HepG2 (cell line): ENCODE results near the gene TPM3. TPM values are rescaled to one million over a fixed set of nuclear protein-coding genes. Genes with fewer than 3 reads are reported as not detected.

ENCODE experiments used
- ATAC-seq: fragments of 200-7000 bp; cut with Tn5 transposase; 3 replicates; pipeline ENCODE4 v1.9.1; 2020; ENCODE audit warnings: mild to moderate bottlenecking, moderate library complexity
- BruUV-seq: library from RNA; stranded (reverse); fragments of 400-500 nt; replicated peaks from 2 replicates; lab custom pipeline; 2021; lab: Mats Ljungman, UMichigan
- CTCF ChIA-PET: fragments of 300-600 bp; formaldehyde crosslinking; extraction: SDS; loops from one replicate; lab custom pipeline; 2021; ENCODE audit warnings: low total read pairs, inconsistent platforms, low intra/inter-chr PET ratio; lab: Yijun Ruan, JAX
- POLR2A ChIA-PET: fragments of 350-600 bp; sonication (Branson Sonifier 250); formaldehyde crosslinking; loops from one replicate; lab custom pipeline; 2020; ENCODE audit warnings: antibody characterized with exemption, inconsistent platforms; lab: Yijun Ruan, JAX
- DNase-seq: peaks from one replicate; pipeline ENCODE4 v3.0.0-alpha.2; 2015; ENCODE audit warnings: low spot score
- FAIRE-seq: peaks from 3 replicates; lab custom pipeline; 2011; peaks lifted over from hg19 to GRCh38; lab: Jason Lieb, UNC
- H2AFZ ChIP-seq: one replicate; pipeline ENCODE4 v1.6.1; 2011; ENCODE audit warnings: low read length, inconsistent platforms
- H3K27ac ChIP-seq: fragments of 300-600 bp; 3 replicates; pipeline ENCODE4 v1.8.0; 2011; ENCODE audit warnings: mixed run types, mild to moderate bottlenecking, mixed read lengths, low read length, inconsistent platforms; ENCODE audit not compliant: insufficient read depth; ENCODE audit errors: extremely low read length
- H3K27me3 ChIP-seq, 2 experiments: fragments of 200-600 bp in 1 of 2; 2 replicates in 1 of 2; 3 replicates in 1 of 2; pipeline versions ENCODE4 v1.6.0 to v1.8.0; 2011; ENCODE audit warnings: low read length in 2 of 2, mild to moderate bottlenecking in 2 of 2, moderate library complexity in 2 of 2, inconsistent platforms in 1 of 2; ENCODE audit not compliant: insufficient read depth in 2 of 2, control insufficient read depth in 1 of 2
- H3K36me3 ChIP-seq, 2 experiments: fragments of 200-600 bp in 1 of 2; replicated peaks in 1 of 2; 2 replicates in 1 of 2; 3 replicates in 1 of 2; pipeline versions ENCODE4 v1.5.1 to v1.8.0; 2011; ENCODE audit warnings: low read length in 2 of 2, inconsistent platforms in 1 of 2; ENCODE audit not compliant: insufficient read depth in 2 of 2, control insufficient read depth in 1 of 2
- H3K4me1 ChIP-seq: 2 replicates; pipeline ENCODE4 v1.5.1; 2012; ENCODE audit warnings: low read length, inconsistent platforms; ENCODE audit not compliant: insufficient read depth
- H3K4me2 ChIP-seq: 2 replicates; pipeline ENCODE4 v1.6.0; 2011; ENCODE audit warnings: low read depth, low read length, inconsistent platforms
- H3K4me3 ChIP-seq, 3 experiments: fragments of 200-600 bp in 1 of 3; sonication (generic), shearing (Covaris generic) in 1 of 3; replicated peaks in 1 of 3; 2 replicates each; pipeline ENCODE4 v1.5.1; 2011 to 2016; ENCODE audit warnings: low read length in 3 of 3, inconsistent platforms in 2 of 3, low read depth in 2 of 3, mild to moderate bottlenecking in 2 of 3, control low read depth in 1 of 3, mixed read lengths in 1 of 3; ENCODE audit not compliant: insufficient read depth in 1 of 3
- H3K79me2 ChIP-seq: one replicate; pipeline ENCODE4 v1.6.1; 2011; ENCODE audit warnings: low read length, inconsistent platforms; ENCODE audit not compliant: insufficient read depth
- H3K9ac ChIP-seq: 2 replicates; pipeline ENCODE4 v1.6.0; 2011; ENCODE audit warnings: mild to moderate bottlenecking, low read depth, low read length, inconsistent platforms; ENCODE audit not compliant: insufficient read depth
- H3K9me3 ChIP-seq: 2 replicates; pipeline ENCODE4 v1.5.1; 2012; ENCODE audit warnings: mild to moderate bottlenecking, low read length
- H4K20me1 ChIP-seq: 2 replicates; pipeline ENCODE4 v1.6.0; 2011; ENCODE audit warnings: inconsistent platforms, mild to moderate bottlenecking, low read length, moderate library complexity; ENCODE audit not compliant: insufficient read depth
- AHR ChIP-seq: IDR thresholded peaks from 2 replicates; pipeline ENCODE4 v1.6.1; 2018; ENCODE audit warnings: missing genetic modification reagents, missing compliant biosample characterization
- HOMEZ ChIP-seq: IDR thresholded peaks from 2 replicates; pipeline ENCODE4 v1.6.1; 2016; ENCODE audit warnings: low read depth
- HOXA9 ChIP-seq: sonication (generic); formaldehyde crosslinking; IDR thresholded peaks from 2 replicates; pipeline ENCODE4 v1.8.1; 2022; ENCODE audit warnings: missing genetic modification reagents, mild to moderate bottlenecking, moderate library complexity, borderline replicate concordance
- MXI1 ChIP-seq: IDR thresholded peaks from 3 replicates; pipeline ENCODE4 v1.6.1; 2012; ENCODE audit warnings: low read depth, low read length, inconsistent platforms, borderline replicate concordance
- NCOR1 ChIP-seq: fragments of 200-600 bp; sonication (generic); IDR thresholded peaks from 2 replicates; pipeline ENCODE4 v1.7.0; 2017; ENCODE audit warnings: antibody characterized with exemption, low read length, borderline replicate concordance
- TARDBP ChIP-seq: sonication (generic); formaldehyde crosslinking; IDR thresholded peaks from 2 replicates; pipeline ENCODE4 v1.8.0; 2022; ENCODE audit warnings: mild to moderate bottlenecking, missing genetic modification reagents
- THAP11 ChIP-seq: IDR thresholded peaks from 2 replicates; pipeline ENCODE4 v1.6.1; 2016; ENCODE audit warnings: missing biosample characterization, missing genetic modification reagents
- ZC3H13 ChIP-seq: sonication (generic); formaldehyde crosslinking; IDR thresholded peaks from 2 replicates; pipeline ENCODE4 v1.8.1; 2023; ENCODE audit warnings: mild to moderate bottlenecking, missing genetic modification reagents, moderate library complexity
- ZNF644 ChIP-seq: IDR thresholded peaks from 2 replicates; pipeline ENCODE4 v1.6.1; 2016; ENCODE audit warnings: low read depth
- ZNF747 ChIP-seq: sonication (generic); formaldehyde crosslinking; IDR thresholded peaks from 2 replicates; pipeline ENCODE4 v1.8.1; 2023; ENCODE audit warnings: missing genetic modification reagents, mild to moderate bottlenecking, borderline replicate concordance
- ZNF781 ChIP-seq: sonication (generic); formaldehyde crosslinking; IDR thresholded peaks from 2 replicates; pipeline ENCODE4 v1.5.1; 2020; ENCODE audit warnings: borderline replicate concordance, mild to moderate bottlenecking, missing genetic modification reagents; ENCODE audit errors: not compliant biosample characterization
- WGBS: methylation state at CpG from one replicate; pipeline ENCODE4 v1.1.6; 2017; ENCODE audit warnings: low lambda C conversion rate; 5-methylcytosine and 5-hydroxymethylcytosine counted together
- in situ Hi-C: cut with HindIII; loops from 2 replicates; pipeline ENCODE4 v1.10.0; 2017; ENCODE audit warnings: low pct_unique_long_range_greater_than_20kb; ENCODE audit not compliant: extremely low pct_ligation_motif_present
- intact Hi-C: fragments of 100-400 bp; cut with micrococcal nuclease; formaldehyde crosslinking; loops from one replicate; pipeline ENCODE4 v1.10.0; 2022; ENCODE audit not compliant: unreplicated experiment
- polyA plus RNA-seq, 8 experiments: library from polyadenylated mRNA; depleted of rRNA in 3 of 8; stranded (reverse) in 7 of 8; unstranded in 1 of 8; fragments of >200 nt; fragmentation: Illumina TruSeq in 4 of 8; extraction: Trizol in 4 of 8; gene quantifications; 2 replicates each; pipeline versions ENCODE4 v1.2.1 to v1.2.3, GENCODE V29; 2011 to 2016; ENCODE audit warnings: low read depth in 4 of 8, missing spikeins in 1 of 8, mixed read lengths in 1 of 8; ENCODE audit not compliant: insufficient read depth in 1 of 8
- total RNA-seq, 5 experiments: library from RNA; depleted of rRNA; stranded (reverse); fragments of >200 nt; fragmentation: Illumina TruSeq; extraction: Trizol; gene quantifications; 2 replicates each; pipeline ENCODE4 v1.2.3, GENCODE V29; 2016; ENCODE audit warnings: low read depth in 1 of 5

TPM3 gene
- total and polyA plus RNA-seq, 2 of the 13 experiments (the other 11 are each of a cell fraction or from before 2014, with no cell fraction given), result 160 to 307 TPM

GRCh38 chr1:154157520-154158306, 34.2 kb downstream of the TPM3 start (continued):
- TF ChIP-seq MXI1, result no peak
- no peak for TF ChIP-seq TARDBP
- no peak for TF ChIP-seq ZNF747 (CRISPR knock-in tag)
- TF ChIP-seq, all 625 proteins: peak for 0

GRCh38 chr1:154155251-154155650, 36.6 kb downstream of the TPM3 start:
- no peak for ATAC-seq
- in situ Hi-C loops, result no loop called here
- intact Hi-C loops, result no loop called here
- H3K36me3 ChIP-seq, result peaks cover 7 to 32% of the 10 kb centered on the region in 2 experiments
- no peak for DNase-seq
- ChIA-PET CTCF (no interaction called here), POLR2A (no interaction called here)
- no peak overlapping the region for H3K4me3 ChIP-seq
- TF ChIP-seq AHR (CRISPR knock-in tag) (no peak), THAP11 (no peak), ZC3H13 (CRISPR knock-in tag) (no peak), NCOR1 (no peak), HOMEZ (CRISPR knock-in tag) (no peak), ZNF644 (no peak), HOXA9 (CRISPR knock-in tag) (no peak), ZNF781 (CRISPR knock-in tag) (no peak)
- FAIRE-seq, result no peak
- 89% methylated on average over 9 of the region's 9 CpGs for WGBS
- H3K9ac ChIP-seq, result no peak overlapping the region
- no peaks in the 10 kb centered on the region for H3K27me3 ChIP-seq
- H3K9me3 ChIP-seq, result no peaks in the 10 kb centered on the region
- H3K79me2 ChIP-seq, result no peaks in the 10 kb centered on the region
- no peak overlapping the region for H3K27ac ChIP-seq
- no peaks in the 10 kb centered on the region for H3K4me1 ChIP-seq
- BruUV-seq, result no TSS peak
- H4K20me1 ChIP-seq, result no peaks in the 10 kb centered on the region; the same call in 1 of the 2 replicates
- H3K4me2 ChIP-seq, result no peak overlapping the region
- no peak overlapping the region for H2AFZ ChIP-seq
